H9 (cell line): ENCODE data around the gene POLR3B. TPM values are rescaled to one million over a fixed set of nuclear protein-coding genes. Genes with fewer than 3 reads are reported as not detected.

Experiments
- DNase-seq: peaks from one replicate; pipeline ENCODE4 v3.0.0-alpha.2; 2017
- H2AFZ ChIP-seq: one replicate; pipeline ENCODE4 v1.6.1; 2013; ENCODE audit warnings: mild to moderate bottlenecking, low read length, control low read depth, moderate library complexity
- H2AK5ac ChIP-seq: 2 replicates; pipeline ENCODE4 v1.6.1; 2013; ENCODE audit warnings: low read length, control low read depth, mixed read lengths; ENCODE audit not compliant: insufficient read length
- H2BK120ac ChIP-seq: one replicate; pipeline ENCODE4 v1.6.1; 2013; ENCODE audit warnings: low read depth, mild to moderate bottlenecking, low read length, control low read depth, inconsistent platforms; ENCODE audit not compliant: poor library complexity, severe bottlenecking
- H2BK12ac ChIP-seq: 2 replicates; pipeline ENCODE4 v1.6.1; 2013; ENCODE audit warnings: low read length, control low read depth, mixed read lengths, low read depth; ENCODE audit not compliant: insufficient read length
- H2BK15ac ChIP-seq: 2 replicates; pipeline ENCODE4 v1.6.1; 2013; ENCODE audit warnings: low read depth, low read length, control low read depth
- H2BK20ac ChIP-seq: one replicate; pipeline ENCODE4 v1.6.1; 2013; ENCODE audit warnings: low read depth, mild to moderate bottlenecking, low read length, control low read depth, inconsistent platforms; ENCODE audit not compliant: poor library complexity, severe bottlenecking
- H2BK5ac ChIP-seq: 2 replicates; pipeline ENCODE4 v1.6.1; 2013; ENCODE audit warnings: low read length, control low read depth, mixed read lengths; ENCODE audit not compliant: insufficient read length
- H3K14ac ChIP-seq: 2 replicates; pipeline ENCODE4 v1.6.1; 2013; ENCODE audit warnings: low read length, control low read depth; ENCODE audit not compliant: insufficient read depth
- H3K18ac ChIP-seq: 2 replicates; pipeline ENCODE4 v1.6.1; 2013; ENCODE audit warnings: low read depth, mild to moderate bottlenecking, mixed read lengths, low read length, control low read depth; ENCODE audit not compliant: insufficient read length
- H3K23ac ChIP-seq: 2 replicates; pipeline ENCODE4 v1.6.1; 2013; ENCODE audit warnings: low read length, control low read depth, mixed read lengths, low read depth; ENCODE audit not compliant: insufficient read length
- H3K23me2 ChIP-seq: 2 replicates; pipeline ENCODE4 v1.6.1; 2013; ENCODE audit warnings: low read depth, mild to moderate bottlenecking, mixed read lengths, low read length, control low read depth; ENCODE audit not compliant: insufficient read length, poor library complexity, severe bottlenecking
- H3K27ac ChIP-seq: 2 replicates; pipeline ENCODE4 v1.5.1; 2013; ENCODE audit warnings: low read length, control low read depth, mixed read lengths, low read depth; ENCODE audit not compliant: insufficient read length
- H3K27me3 ChIP-seq: 2 replicates; pipeline ENCODE4 v1.6.1; 2013; ENCODE audit warnings: low read length, control low read depth, inconsistent platforms; ENCODE audit not compliant: insufficient read depth
- H3K4ac ChIP-seq: 2 replicates; pipeline ENCODE4 v1.6.1; 2013; ENCODE audit warnings: low read depth, mild to moderate bottlenecking, control low read depth, inconsistent platforms, low read length, moderate library complexity
- H3K4me1 ChIP-seq: 2 replicates; pipeline ENCODE4 v1.6.1; 2013; ENCODE audit warnings: low read length, control low read depth, inconsistent platforms; ENCODE audit not compliant: insufficient read depth
- H3K4me2 ChIP-seq: 2 replicates; pipeline ENCODE4 v1.6.1; 2013; ENCODE audit warnings: low read length, control low read depth, mixed read lengths; ENCODE audit not compliant: insufficient read length, insufficient read depth
- H3K56ac ChIP-seq: 2 replicates; pipeline ENCODE4 v1.6.1; 2013; ENCODE audit warnings: low read depth, mild to moderate bottlenecking, mixed read lengths, low read length, control low read depth; ENCODE audit not compliant: insufficient read length
- H3K79me1 ChIP-seq: 2 replicates; pipeline ENCODE4 v1.6.1; 2013; ENCODE audit warnings: low read depth, mild to moderate bottlenecking, moderate library complexity, low read length, control low read depth, inconsistent platforms; ENCODE audit not compliant: insufficient read depth, poor library complexity, severe bottlenecking
- H3K79me2 ChIP-seq: 2 replicates; pipeline ENCODE4 v1.6.1; 2013; ENCODE audit warnings: low read length, control low read depth, inconsistent platforms; ENCODE audit not compliant: insufficient read depth
- H3K9ac ChIP-seq: 2 replicates; pipeline ENCODE4 v1.6.1; 2013; ENCODE audit warnings: low read length, control low read depth, mixed read lengths; ENCODE audit not compliant: insufficient read length; ENCODE audit errors: extremely low read depth
- H3K9me3 ChIP-seq: one replicate; pipeline ENCODE4 v1.6.1; 2013; ENCODE audit warnings: low read depth, low read length, inconsistent platforms; ENCODE audit not compliant: control insufficient read depth
- H3T11ph ChIP-seq: one replicate; pipeline ENCODE4 v1.6.1; 2013; ENCODE audit warnings: mild to moderate bottlenecking, low read length, control low read depth, inconsistent platforms
- H4K20me1 ChIP-seq: one replicate; pipeline ENCODE4 v1.6.1; 2013; ENCODE audit not compliant: control insufficient read depth, insufficient read length, insufficient read depth
- H4K5ac ChIP-seq: 2 replicates; pipeline ENCODE4 v1.6.1; 2013; ENCODE audit warnings: low read depth, mild to moderate bottlenecking, mixed read lengths, low read length, control low read depth; ENCODE audit not compliant: insufficient read length
- H4K8ac ChIP-seq: replicated peaks from 2 replicates; pipeline ENCODE4 v1.6.1; 2013; ENCODE audit warnings: low read length, control low read depth, mixed read lengths, low read depth; ENCODE audit not compliant: insufficient read length
- H4K91ac ChIP-seq: 2 replicates; pipeline ENCODE4 v1.6.1; 2013; ENCODE audit warnings: low read depth, mild to moderate bottlenecking, moderate library complexity, mixed read lengths, low read length, control low read depth; ENCODE audit not compliant: insufficient read length
- H3K27ac Mint-ChIP-seq, 3 experiments: 2 replicates in 2 of 3; 3 replicates in 1 of 3; pipeline ENCODE4 v1.8.0; 2020 to 2021; ENCODE audit warnings: mixed read lengths in 3 of 3, mild to moderate bottlenecking in 1 of 3, moderate library complexity in 1 of 3
- H3K27me3 Mint-ChIP-seq: 2 replicates; pipeline ENCODE4 v1.8.0; 2021; ENCODE audit warnings: low read depth, mild to moderate bottlenecking, moderate library complexity, mixed read lengths
- H3K36me3 Mint-ChIP-seq, 3 experiments: 2 replicates in 2 of 3; 3 replicates in 1 of 3; pipeline ENCODE4 v1.8.0; 2020 to 2021; ENCODE audit warnings: low read depth in 3 of 3, mixed read lengths in 3 of 3; ENCODE audit not compliant: insufficient read depth in 1 of 3
- H3K4me1 Mint-ChIP-seq, 2 experiments: 2 replicates each; pipeline ENCODE4 v1.8.0; 2020; ENCODE audit warnings: mixed read lengths in 2 of 2
- H3K4me3 Mint-ChIP-seq, 2 experiments: 2 replicates in 1 of 2; 3 replicates in 1 of 2; pipeline ENCODE4 v1.8.0; 2020 to 2021; ENCODE audit warnings: mild to moderate bottlenecking in 2 of 2, mixed read lengths in 2 of 2, moderate library complexity in 1 of 2
- H3K9me3 Mint-ChIP-seq, 2 experiments: 2 replicates in 1 of 2; 3 replicates in 1 of 2; pipeline ENCODE4 v1.8.0; 2020; ENCODE audit warnings: mild to moderate bottlenecking in 2 of 2, mixed read lengths in 2 of 2, moderate library complexity in 1 of 2
- CTCF ChIP-seq: fragments of 200-600 bp; sonication (generic); conservative IDR thresholded peaks from 3 replicates; pipeline ENCODE4 v1.8.0; 2021; ENCODE audit warnings: antibody characterized with exemption, mild to moderate bottlenecking
- WGBS: extraction: QIAGEN DNeasy Blood & Tissue Kit; methylation state at CpG from one replicate; pipeline ENCODE4 v1.1.7; 2013; ENCODE audit warnings: missing lambda C conversion rate, low lambda C conversion rate, mixed read lengths; ENCODE audit not compliant: insufficient read length; ENCODE audit errors: extremely low coverage; 5-methylcytosine and 5-hydroxymethylcytosine counted together
- total RNA-seq: library from RNA; stranded (reverse); gene quantifications from 2 replicates; pipeline ENCODE4 v1.2.1, GENCODE V29; 2021

POLR3B gene
- total RNA-seq, 1 experiment from 2014 or later, result 13.4 TPM

- no peaks in the 10 kb centered on the region for H3K23me2 ChIP-seq
- no peak overlapping the region for H4K8ac ChIP-seq
- no CpG with 5 or more reads among the region's 4 CpGs for WGBS
- H3K4me3 Mint-ChIP-seq, result no peak overlapping the region
- H3K79me1 ChIP-seq, result no peaks in the 10 kb centered on the region
- no peaks in the 10 kb centered on the region for H3K79me2 ChIP-seq
- H2BK20ac ChIP-seq, result no peak overlapping the region
- H3T11ph ChIP-seq, result no peak overlapping the region
- no peak overlapping the region for H2AK5ac ChIP-seq
- H4K5ac ChIP-seq, result no peak overlapping the region
- no peak overlapping the region for H3K23ac ChIP-seq
- H3K9ac ChIP-seq, result no peak overlapping the region
- H2AFZ ChIP-seq, result no peak overlapping the region
- H3K4me1 ChIP-seq, result no peaks in the 10 kb centered on the region
- H2BK5ac ChIP-seq, result no peak overlapping the region
- H3K27ac Mint-ChIP-seq, result no peak overlapping the region; a peak in 1 of 7 replicates
- no peak overlapping the region for H3K4ac ChIP-seq
- H3K56ac ChIP-seq, result no peak overlapping the region
- H3K36me3 Mint-ChIP-seq, result peaks cover 2 to 22% (median 5%) of the 10 kb centered on the region in 3 experiments; a peak in 5 of 7 replicates
- H4K20me1 ChIP-seq, result no peaks in the 10 kb centered on the region
- H3K27ac ChIP-seq, result no peak overlapping the region
- no peak overlapping the region for H4K91ac ChIP-seq
- H3K4me2 ChIP-seq, result no peak overlapping the region
- H2BK12ac ChIP-seq, result no peak overlapping the region
- H3K9me3 ChIP-seq, result no peaks in the 10 kb centered on the region
- DNase-seq, result no peak
- no peak overlapping the region for H3K18ac ChIP-seq
- H3K9me3 Mint-ChIP-seq, result no peaks in the 10 kb centered on the region
- no peak overlapping the region for H3K14ac ChIP-seq
- no peaks in the 10 kb centered on the region for H3K4me1 Mint-ChIP-seq
- H3K27me3 ChIP-seq, result no peaks in the 10 kb centered on the region
- H3K27me3 Mint-ChIP-seq, result no peaks in the 10 kb centered on the region
- H2BK15ac ChIP-seq, result no peak overlapping the region
- no peak for TF ChIP-seq CTCF
- no peak overlapping the region for H2BK120ac ChIP-seq
Measured at GRCh38 chr12:106434526-106434925, 77.0 kb downstream of the POLR3B start.
